HUES6 (cell line): Measurements from ENCODE around the gene ZNF804B.

Experiments used
- H3K27ac ChIP-seq: 2 replicates; pipeline ENCODE4 v1.7.0; 2013; ENCODE audit warnings: low read depth, mild to moderate bottlenecking, low read length, inconsistent platforms
- H3K27me3 ChIP-seq: 2 replicates; pipeline ENCODE4 v1.6.1; 2013; ENCODE audit warnings: low read length; ENCODE audit not compliant: control insufficient read depth, insufficient read depth
- H3K36me3 ChIP-seq: 2 replicates; pipeline ENCODE4 v1.6.1; 2013; ENCODE audit warnings: low read length; ENCODE audit not compliant: control insufficient read depth, insufficient read depth
- H3K4me1 ChIP-seq: 2 replicates; pipeline ENCODE4 v1.6.1; 2013; ENCODE audit warnings: low read length; ENCODE audit not compliant: control insufficient read depth, insufficient read depth
- H3K4me3 ChIP-seq: 2 replicates; pipeline ENCODE4 v1.5.1; 2013; ENCODE audit warnings: low read depth, low read length
- H3K9ac ChIP-seq: one replicate; pipeline ENCODE4 v1.6.1; 2013; ENCODE audit warnings: mild to moderate bottlenecking, low read length
- H3K9me3 ChIP-seq: 2 replicates; pipeline ENCODE4 v1.6.1; 2013; ENCODE audit warnings: low read depth, low read length; ENCODE audit not compliant: control insufficient read depth, insufficient read depth

ZNF804B gene

GRCh38 chr7:88759230-88760135 is at the start of gene ZNF804B:
TSS of gene ZNF804B (plus strand) at chr7:88759700. CDS start at chr7:88759977, 277 bp downstream.
- Histone ChIP-seq H3K36me3 (no peaks in the 10 kb centered on the region), H3K27me3 (peaks cover 55% of the 10 kb centered on the region), H3K27ac (no peak within 1 kb of the TSS), H3K4me1 (peaks cover 9% of the 10 kb centered on the region; the same call in 1 of the 2 replicates), H3K9me3 (no peaks in the 10 kb centered on the region), H3K9ac (peak within 1 kb of the TSS; percentile 32), H3K4me3 (peak within 1 kb of the TSS; percentile 74)

- no peaks in the 10 kb centered on the region for H3K27me3 ChIP-seq
- H3K4me1 ChIP-seq = no peaks in the 10 kb centered on the region
- no peak overlapping the region for H3K9ac ChIP-seq
- no peak overlapping the region for H3K4me3 ChIP-seq
- no peaks in the 10 kb centered on the region for H3K9me3 ChIP-seq
- no peak overlapping the region for H3K27ac ChIP-seq
- no peaks in the 10 kb centered on the region for H3K36me3 ChIP-seq
Measured at GRCh38 chr7:88735920-88736319, 23.6 kb upstream of the ZNF804B start.

- Histone ChIP-seq H3K9me3 (no peaks in the 10 kb centered on the region), H3K4me1 (0 out of 2 replicates have a peak, but pooled peaks cover 3% of the 10 kb centered on the region), H3K4me3 (no peak overlapping the region), H3K27ac (no peak overlapping the region), H3K36me3 (no peaks in the 10 kb centered on the region), H3K9ac (no peak overlapping the region), H3K27me3 (no peaks in the 10 kb centered on the region)
Measured at GRCh38 chr7:88737632-88738031, 21.9 kb upstream of the ZNF804B start.

GRCh38 chr7:88746126-88746525 is 13.4 kb upstream of the ZNF804B start:
- Histone ChIP-seq H3K27ac (no peak overlapping the region), H3K9me3 (no peaks in the 10 kb centered on the region), H3K9ac (no peak overlapping the region), H3K36me3 (no peaks in the 10 kb centered on the region), H3K27me3 (no peaks in the 10 kb centered on the region), H3K4me1 (0 out of 2 replicates have a peak, but pooled peaks cover 3% of the 10 kb centered on the region), H3K4me3 (no peak overlapping the region)

DNA sequence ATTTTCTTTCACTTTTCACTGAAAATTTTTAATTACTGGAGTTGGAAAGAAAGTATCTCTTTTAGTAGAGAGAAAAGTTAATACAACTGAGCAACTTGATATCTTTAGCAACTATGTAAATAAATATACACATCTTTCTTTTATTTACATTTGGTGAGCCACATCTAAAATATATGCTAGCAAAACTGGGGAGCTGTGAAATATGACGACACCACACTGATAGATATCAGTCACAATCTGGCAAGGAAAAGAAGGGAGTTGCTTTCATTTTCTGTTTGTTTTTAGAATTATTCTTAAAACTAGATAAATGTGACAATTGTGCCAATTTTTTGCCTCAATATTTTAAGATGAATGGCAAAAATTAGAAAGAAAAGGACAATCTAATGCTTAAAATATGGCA is 2.7 kb upstream of the ZNF804B start:
- Histone ChIP-seq H3K9ac (no peak overlapping the region), H3K4me1 (peaks cover 9% of the 10 kb centered on the region; the same call in 1 of the 2 replicates), H3K27ac (no peak overlapping the region), H3K9me3 (no peaks in the 10 kb centered on the region), H3K4me3 (no peak overlapping the region), H3K36me3 (no peaks in the 10 kb centered on the region), H3K27me3 (peaks cover 54% of the 10 kb centered on the region)

DNA sequence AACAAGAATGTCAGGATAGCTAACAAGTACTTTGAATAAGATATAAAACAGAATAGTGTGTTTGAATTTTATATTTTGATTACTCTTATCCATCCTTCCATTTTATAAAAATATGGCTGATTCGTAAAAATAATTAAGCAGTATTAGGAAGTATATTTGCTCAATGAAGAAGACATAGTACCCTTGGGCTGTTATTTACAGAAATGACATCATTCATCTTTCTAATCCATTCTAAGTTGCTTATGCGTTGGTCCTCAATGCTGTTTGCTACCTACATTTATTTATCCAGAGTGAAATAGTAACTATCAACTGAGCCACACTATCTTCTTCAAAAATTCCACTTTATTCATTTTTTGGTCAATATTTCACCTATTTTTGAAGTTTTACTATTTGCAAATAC is 2.1 kb upstream of the ZNF804B start:
- Histone ChIP-seq H3K9ac (no peak overlapping the region), H3K27ac (no peak overlapping the region), H3K36me3 (no peaks in the 10 kb centered on the region), H3K9me3 (no peaks in the 10 kb centered on the region), H3K4me1 (peaks cover 9% of the 10 kb centered on the region; the same call in 1 of the 2 replicates), H3K27me3 (peaks cover 55% of the 10 kb centered on the region), H3K4me3 (no peak overlapping the region)

DNA sequence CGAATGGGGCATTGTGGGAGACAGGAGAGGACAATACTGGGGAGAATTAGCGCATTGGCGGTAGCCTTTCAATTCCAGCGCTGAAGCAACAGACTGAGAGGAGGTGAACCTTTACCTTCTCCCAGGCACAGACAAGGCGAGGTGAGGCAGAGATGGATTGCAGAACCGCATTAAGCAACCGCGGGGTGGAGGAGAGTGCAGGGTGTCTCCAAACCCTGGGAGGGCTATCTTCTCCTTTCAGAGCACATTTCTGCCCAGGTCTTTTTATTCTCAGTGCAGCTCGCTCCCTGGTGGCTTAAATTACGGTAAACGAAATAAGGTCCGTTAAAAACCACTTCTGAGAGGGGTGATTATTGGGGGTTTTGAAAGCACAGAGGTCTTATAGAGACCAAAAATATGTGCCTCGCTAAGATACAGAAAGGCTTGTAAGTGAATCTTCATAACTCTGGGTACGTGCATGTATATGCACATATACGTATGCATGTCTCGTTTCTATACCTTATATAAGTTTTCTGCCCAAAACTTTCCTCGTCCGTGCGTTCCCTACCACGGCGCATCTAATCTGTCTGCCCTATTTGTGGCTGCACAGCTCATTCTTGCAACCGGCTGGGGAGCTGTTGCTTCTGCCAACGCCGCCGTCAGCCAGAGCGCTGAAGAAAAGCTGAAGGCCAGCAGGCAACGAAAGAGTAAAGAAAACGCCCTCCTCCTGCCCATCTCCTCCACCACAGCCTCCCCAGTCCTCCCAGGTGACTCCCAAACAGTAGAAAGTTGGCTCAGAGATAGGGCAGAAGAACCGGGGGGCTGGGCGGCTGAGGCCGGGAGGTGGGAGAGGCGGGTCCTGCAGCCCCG is 895 bp upstream of the ZNF804B start:
- H3K27me3 ChIP-seq = peaks cover 55% of the 10 kb centered on the region
- H3K27ac ChIP-seq = no peak overlapping the region
- H3K9ac ChIP-seq = no peak overlapping the region
- no peaks in the 10 kb centered on the region for H3K9me3 ChIP-seq
- peaks cover 9% of the 10 kb centered on the region; the same call in 1 of the 2 replicates for H3K4me1 ChIP-seq
- H3K4me3 ChIP-seq = peak overlapping the region; percentile 74
- H3K36me3 ChIP-seq = no peaks in the 10 kb centered on the region

DNA sequence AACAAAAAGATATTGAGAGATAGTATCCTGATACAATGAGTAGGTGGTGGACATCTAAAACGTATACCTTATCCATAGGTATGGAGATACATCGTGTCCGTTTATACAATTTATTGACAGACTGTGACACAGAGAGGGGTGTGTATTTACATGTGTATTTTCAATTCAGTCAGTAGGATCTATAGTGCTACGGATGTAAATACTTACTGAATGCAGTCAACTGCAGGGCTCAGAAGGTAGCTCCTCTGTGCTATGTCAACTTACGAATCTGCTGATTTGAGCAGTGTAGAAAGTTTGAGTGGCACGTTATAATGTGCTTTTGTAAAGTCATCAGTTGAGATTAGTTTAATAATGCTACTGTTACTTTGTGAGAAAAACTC is 626 bp downstream of the ZNF804B start:
- H3K27me3 ChIP-seq = peaks cover 55% of the 10 kb centered on the region
- no peak overlapping the region for H3K27ac ChIP-seq
- no peaks in the 10 kb centered on the region for H3K36me3 ChIP-seq
- H3K9ac ChIP-seq = no peak overlapping the region
- H3K4me3 ChIP-seq = peak overlapping the region; percentile 74
- no peaks in the 10 kb centered on the region for H3K9me3 ChIP-seq
- peaks cover 9% of the 10 kb centered on the region; the same call in 1 of the 2 replicates for H3K4me1 ChIP-seq

DNA sequence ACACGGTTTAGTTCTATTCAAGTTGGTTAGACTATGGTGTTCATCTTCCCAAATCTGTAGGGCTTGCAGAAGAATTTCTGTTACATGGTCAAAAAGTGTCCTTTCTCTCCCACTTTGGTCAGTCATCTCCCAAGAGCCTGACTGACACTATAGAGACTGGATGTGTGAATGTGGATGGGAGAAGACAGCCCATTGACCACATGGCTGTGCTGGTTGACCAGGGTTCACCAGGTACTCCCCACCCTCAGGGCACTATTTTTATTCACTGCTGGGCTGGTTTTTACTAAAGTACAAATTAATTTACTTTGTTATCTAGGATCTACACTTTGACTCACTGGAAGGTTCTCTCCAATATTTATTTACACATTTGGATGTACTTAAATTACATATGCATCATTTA is 2.3 kb downstream of the ZNF804B start:
- Histone ChIP-seq H3K4me3 (no peak overlapping the region), H3K36me3 (no peaks in the 10 kb centered on the region), H3K27me3 (peaks cover 47% of the 10 kb centered on the region), H3K9ac (no peak overlapping the region), H3K4me1 (peaks cover 9% of the 10 kb centered on the region; the same call in 1 of the 2 replicates), H3K27ac (no peak overlapping the region), H3K9me3 (no peaks in the 10 kb centered on the region)

DNA sequence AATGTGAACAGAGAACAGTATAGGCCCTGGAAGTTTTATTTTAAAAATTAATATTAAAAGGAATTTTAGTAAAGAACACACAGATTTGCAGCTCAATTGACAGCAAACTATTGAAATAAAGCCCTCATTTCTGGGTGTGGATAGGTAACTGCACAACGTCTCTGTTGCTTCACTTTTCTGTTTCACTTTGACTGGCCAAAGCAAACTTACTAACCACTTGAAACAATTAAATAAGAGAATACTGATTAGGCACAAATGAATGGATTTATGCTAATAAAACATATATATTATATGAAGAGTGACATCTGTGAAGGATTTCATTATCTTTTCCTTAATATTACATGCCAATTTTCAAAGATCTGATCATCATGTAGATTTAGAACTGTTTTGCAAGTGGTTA is 11.9 kb downstream of the ZNF804B start:
- no peak overlapping the region for H3K27ac ChIP-seq
- no peaks in the 10 kb centered on the region for H3K9me3 ChIP-seq
- no peak overlapping the region for H3K9ac ChIP-seq
- H3K36me3 ChIP-seq = no peaks in the 10 kb centered on the region
- no peaks in the 10 kb centered on the region for H3K27me3 ChIP-seq
- H3K4me1 ChIP-seq = no peaks in the 10 kb centered on the region
- no peak overlapping the region for H3K4me3 ChIP-seq

- Histone ChIP-seq H3K4me1 (no peaks in the 10 kb centered on the region), H3K36me3 (no peaks in the 10 kb centered on the region), H3K27me3 (no peaks in the 10 kb centered on the region), H3K27ac (no peak overlapping the region), H3K9me3 (no peaks in the 10 kb centered on the region), H3K4me3 (no peak overlapping the region), H3K9ac (no peak overlapping the region)
Measured at GRCh38 chr7:88772776-88773175, 13.3 kb downstream of the ZNF804B start.
